Smooth muscle cell (in vitro differentiated cells): ENCODE measurements around the gene LEF1. TPM values are rescaled to one million over a fixed set of nuclear protein-coding genes. Genes with fewer than 3 reads are reported as not detected.

Source experiments
- DNase-seq: peaks from one replicate; lab custom pipeline; 2025; ENCODE audit not compliant: unreplicated experiment; lab: John Stamatoyannopoulos, UW
- H2AFZ ChIP-seq: fragments of 200-600 bp; sonication (generic); 2 replicates; pipeline ENCODE4 v1.6.0; 2016; ENCODE audit warnings: antibody characterized with exemption, low read depth, mild to moderate bottlenecking
- H3F3A ChIP-seq: fragments of 200-600 bp; sonication (generic); 2 replicates; pipeline ENCODE4 v1.6.0; 2017; ENCODE audit warnings: antibody characterized with exemption, low read depth
- H3K27ac ChIP-seq: fragments of 200-600 bp; sonication (generic); 2 replicates; pipeline ENCODE4 v1.5.1; 2016; ENCODE audit warnings: low read depth, mild to moderate bottlenecking
- H3K27me3 ChIP-seq: fragments of 200-600 bp; sonication (generic); 2 replicates; pipeline ENCODE4 v1.6.1; 2016; ENCODE audit warnings: low read depth, mild to moderate bottlenecking
- H3K36me3 ChIP-seq: fragments of 200-600 bp; sonication (generic); 2 replicates; pipeline ENCODE4 v1.5.1; 2016; ENCODE audit warnings: low read depth
- H3K4me1 ChIP-seq: fragments of 200-600 bp; sonication (generic); 2 replicates; pipeline ENCODE4 v1.5.1; 2016; ENCODE audit warnings: low read depth
- H3K4me2 ChIP-seq: fragments of 200-600 bp; sonication (generic); 2 replicates; pipeline ENCODE4 v1.6.0; 2016; ENCODE audit warnings: mild to moderate bottlenecking
- H3K4me3 ChIP-seq: fragments of 200-600 bp; sonication (generic); 2 replicates; pipeline ENCODE4 v1.5.1; 2016; ENCODE audit warnings: mild to moderate bottlenecking
- H3K79me2 ChIP-seq: fragments of 200-600 bp; sonication (generic); 2 replicates; pipeline ENCODE4 v1.6.0; 2016; ENCODE audit warnings: low read depth, mild to moderate bottlenecking
- H3K9ac ChIP-seq: fragments of 200-600 bp; sonication (generic); 2 replicates; pipeline ENCODE4 v1.6.0; 2016; ENCODE audit warnings: low read depth
- H3K9me3 ChIP-seq: fragments of 200-600 bp; sonication (generic); replicated peaks from 2 replicates; pipeline ENCODE4 v1.5.1; 2016; ENCODE audit warnings: low read depth
- H4K20me1 ChIP-seq: fragments of 200-600 bp; sonication (generic); 2 replicates; pipeline ENCODE4 v1.6.0; 2016; ENCODE audit warnings: low read depth
- WGBS: methylation state at CpG from one replicate; pipeline ENCODE4 v1.1.7; 2016; ENCODE audit warnings: low lambda C conversion rate; 5-methylcytosine and 5-hydroxymethylcytosine counted together
- polyA plus RNA-seq: library from polyadenylated mRNA; unstranded; fragments of >200 nt; fragmentation: Nextera tagmentation; extraction: Ambion mirVana; gene quantifications from 2 replicates; pipeline ENCODE4 v1.2.1, GENCODE V29; 2016
- total RNA-seq: library from RNA; depleted of rRNA; stranded (reverse); fragments of >200 nt; gene quantifications from 2 replicates; pipeline ENCODE4 v1.2.3, GENCODE V29; 2014
- TF ChIP-seq, protein P1 (sequence below): fragments of 200-600 bp; sonication (generic); IDR thresholded peaks from 2 replicates; pipeline ENCODE4 v1.5.1; 2017; ENCODE audit warnings: borderline replicate concordance, mild to moderate bottlenecking, antibody characterized with exemption; ENCODE audit not compliant: insufficient read depth, poor library complexity, severe bottlenecking

LEF1 gene
- total and polyA plus RNA-seq, 2 experiments from 2014 or later: 87.3 to 96.2 TPM

DNA sequence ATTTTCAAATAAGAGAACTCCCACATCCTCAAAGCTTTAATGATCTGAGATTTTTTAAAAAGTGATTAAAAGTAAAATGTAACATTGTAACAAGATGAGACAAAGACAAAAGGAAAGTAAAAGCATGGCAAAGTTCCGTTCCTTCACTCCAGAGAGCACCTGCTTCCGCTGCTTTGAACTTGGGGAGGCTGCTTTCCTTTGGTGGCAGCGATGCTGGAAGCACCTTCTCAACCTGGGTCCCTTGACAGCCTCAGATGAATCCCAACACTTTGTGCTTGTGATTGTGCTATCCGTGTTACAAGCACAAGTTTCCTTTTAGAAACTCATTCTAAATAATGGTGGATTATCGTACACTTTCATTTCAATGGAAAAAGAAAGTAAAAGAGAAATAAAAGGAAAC lies 119.3 kb downstream of the LEF1 start:
- 97% methylated on average over 5 of the region's 5 CpGs for WGBS
- Histone ChIP-seq H3K27ac (no peak overlapping the region), H4K20me1 (no peaks in the 10 kb centered on the region), H3K4me1 (peaks cover 4% of the 10 kb centered on the region), H3K36me3 (no peaks in the 10 kb centered on the region), H3K79me2 (no peaks in the 10 kb centered on the region), H3K4me2 (no peak overlapping the region), H3K9ac (no peak overlapping the region), H3K9me3 (no peaks in the 10 kb centered on the region), H3K4me3 (no peak overlapping the region), H2AFZ (no peak overlapping the region), H3F3A (peaks cover 11% of the 10 kb centered on the region), H3K27me3 (no peaks in the 10 kb centered on the region)
- TF ChIP-seq, protein P1, sequence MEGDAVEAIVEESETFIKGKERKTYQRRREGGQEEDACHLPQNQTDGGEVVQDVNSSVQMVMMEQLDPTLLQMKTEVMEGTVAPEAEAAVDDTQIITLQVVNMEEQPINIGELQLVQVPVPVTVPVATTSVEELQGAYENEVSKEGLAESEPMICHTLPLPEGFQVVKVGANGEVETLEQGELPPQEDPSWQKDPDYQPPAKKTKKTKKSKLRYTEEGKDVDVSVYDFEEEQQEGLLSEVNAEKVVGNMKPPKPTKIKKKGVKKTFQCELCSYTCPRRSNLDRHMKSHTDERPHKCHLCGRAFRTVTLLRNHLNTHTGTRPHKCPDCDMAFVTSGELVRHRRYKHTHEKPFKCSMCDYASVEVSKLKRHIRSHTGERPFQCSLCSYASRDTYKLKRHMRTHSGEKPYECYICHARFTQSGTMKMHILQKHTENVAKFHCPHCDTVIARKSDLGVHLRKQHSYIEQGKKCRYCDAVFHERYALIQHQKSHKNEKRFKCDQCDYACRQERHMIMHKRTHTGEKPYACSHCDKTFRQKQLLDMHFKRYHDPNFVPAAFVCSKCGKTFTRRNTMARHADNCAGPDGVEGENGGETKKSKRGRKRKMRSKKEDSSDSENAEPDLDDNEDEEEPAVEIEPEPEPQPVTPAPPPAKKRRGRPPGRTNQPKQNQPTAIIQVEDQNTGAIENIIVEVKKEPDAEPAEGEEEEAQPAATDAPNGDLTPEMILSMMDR: no peak
- DNase-seq: no peak

GRCh38 chr4:108048997-108049396 lies 119.7 kb downstream of the LEF1 start:
- Histone ChIP-seq H3K9me3 (no peaks in the 10 kb centered on the region), H3K4me1 (peaks cover 4% of the 10 kb centered on the region), H3F3A (peaks cover 11% of the 10 kb centered on the region), H4K20me1 (no peaks in the 10 kb centered on the region), H3K79me2 (no peaks in the 10 kb centered on the region), H3K27me3 (no peaks in the 10 kb centered on the region), H3K27ac (no peak overlapping the region), H3K4me3 (no peak overlapping the region), H3K9ac (no peak overlapping the region), H3K36me3 (no peaks in the 10 kb centered on the region), H2AFZ (no peak overlapping the region), H3K4me2 (no peak overlapping the region)
- WGBS: 92% methylated on average over 7 of the region's 7 CpGs
- DNase-seq: no peak
- TF ChIP-seq, protein P1: no peak

DNA sequence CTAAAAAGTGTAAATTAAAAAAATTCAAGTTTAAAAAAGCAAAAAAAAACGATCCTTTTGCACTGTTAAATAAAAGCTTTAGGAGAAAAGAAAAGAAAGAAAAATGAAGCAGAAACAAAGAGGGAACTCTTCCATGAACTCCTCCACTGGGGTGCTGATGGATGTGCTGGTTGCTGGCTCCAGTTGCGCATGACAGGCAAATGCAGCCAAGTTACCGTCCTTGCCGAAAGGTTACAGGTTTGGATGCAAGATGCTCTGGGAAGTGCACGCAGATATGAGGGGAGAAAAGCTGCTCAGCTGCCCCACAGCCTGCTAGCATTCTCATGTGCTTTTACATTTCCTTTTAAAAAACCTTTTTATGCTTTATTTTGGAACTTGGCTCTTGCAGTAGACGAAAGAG lies 120.6 kb downstream of the LEF1 start:
- WGBS: 97% methylated on average over 6 of the region's 6 CpGs
- Histone ChIP-seq H3K4me1 (peaks cover 11% of the 10 kb centered on the region), H3K79me2 (no peaks in the 10 kb centered on the region), H3K9ac (no peak overlapping the region), H3K4me3 (no peak overlapping the region), H3K27ac (no peak overlapping the region), H3K27me3 (no peaks in the 10 kb centered on the region), H3K9me3 (no peaks in the 10 kb centered on the region), H3K4me2 (no peak overlapping the region), H3K36me3 (no peaks in the 10 kb centered on the region), H3F3A (peaks cover 11% of the 10 kb centered on the region), H2AFZ (no peak overlapping the region), H4K20me1 (no peaks in the 10 kb centered on the region)
- TF ChIP-seq, protein P1: no peak
- DNase-seq: no peak

DNA sequence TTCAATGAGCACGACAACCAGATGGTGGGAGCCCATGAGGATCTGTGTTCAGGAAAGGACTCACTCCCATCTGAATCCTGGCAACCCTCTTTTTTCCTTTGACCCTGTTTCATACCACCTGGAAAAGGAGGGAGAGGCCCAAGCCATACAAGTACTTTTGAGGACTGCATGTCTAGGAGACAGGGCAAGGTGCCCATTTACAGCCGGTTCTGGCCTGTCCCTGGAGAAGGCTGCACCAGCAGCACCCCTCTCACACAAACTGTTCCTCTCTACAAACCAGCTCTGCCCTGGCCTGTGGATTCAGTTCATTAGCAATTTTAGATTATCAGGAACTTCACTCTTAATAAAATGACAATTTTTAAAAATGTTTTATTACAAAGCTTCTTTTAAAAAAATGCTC lies 121.5 kb downstream of the LEF1 start:
- no peaks in the 10 kb centered on the region for H4K20me1 ChIP-seq
- no peak overlapping the region for H3K9ac ChIP-seq
- H3K4me1 ChIP-seq: peaks cover 13% of the 10 kb centered on the region
- no peak overlapping the region for H3K4me3 ChIP-seq
- DNase-seq: no peak
- no peak overlapping the region for H3K27ac ChIP-seq
- no peaks in the 10 kb centered on the region for H3K79me2 ChIP-seq
- peaks cover 11% of the 10 kb centered on the region for H3F3A ChIP-seq
- H2AFZ ChIP-seq: no peak overlapping the region
- WGBS: 92% methylated on average over 2 of the region's 2 CpGs
- TF ChIP-seq, protein P1: no peak
- no peaks in the 10 kb centered on the region for H3K36me3 ChIP-seq
- no peak overlapping the region for H3K4me2 ChIP-seq
- H3K27me3 ChIP-seq: no peaks in the 10 kb centered on the region
- H3K9me3 ChIP-seq: no peaks in the 10 kb centered on the region
